ENCODE results near the gene ACKR3. TPM values are rescaled to one million over a fixed set of nuclear protein-coding genes. Genes with fewer than 3 reads are reported as not detected.

Gene ACKR3
- total RNA-seq, 2 experiments from 2014 or later, result 1.3 to 1.5 TPM

- no peak for DNase-seq
- no peak overlapping the region for H3K27ac Mint-ChIP-seq
- no peaks in the 10 kb centered on the region for H3K36me3 Mint-ChIP-seq
- H3K4me1 Mint-ChIP-seq, result no peaks in the 10 kb centered on the region
- H3K4me3 Mint-ChIP-seq, result no peak overlapping the region
- H3K27me3 Mint-ChIP-seq, result peaks cover 15% of the 10 kb centered on the region
- H3K9me3 Mint-ChIP-seq, result no peaks in the 10 kb centered on the region
These were observed 31.9 kb downstream of the ACKR3 start for GRCh38 chr2:236601316-236602202.

GRCh38 chr2:236602678-236603077 is 33.1 kb downstream of the ACKR3 start:
- H3K27me3 Mint-ChIP-seq, result peaks cover 21% of the 10 kb centered on the region
- no peaks in the 10 kb centered on the region for H3K4me1 Mint-ChIP-seq
- DNase-seq, result no peak

GRCh38 chr2:236603361-236604015 is 33.9 kb downstream of the ACKR3 start:
- DNase-seq, result no peak
- no peaks in the 10 kb centered on the region for H3K4me1 Mint-ChIP-seq
- H3K36me3 Mint-ChIP-seq, result no peaks in the 10 kb centered on the region
- H3K4me3 Mint-ChIP-seq, result no peak overlapping the region
- H3K9me3 Mint-ChIP-seq, result no peaks in the 10 kb centered on the region
- H3K27me3 Mint-ChIP-seq, result peaks cover 21% of the 10 kb centered on the region
- H3K27ac Mint-ChIP-seq, result no peak overlapping the region

More at GRCh38 chr2:236602678-236603077, 33.1 kb downstream of the ACKR3 start:
- H3K36me3 Mint-ChIP-seq, result no peaks in the 10 kb centered on the region
- no peak overlapping the region for H3K4me3 Mint-ChIP-seq
- H3K27ac Mint-ChIP-seq, result no peak overlapping the region
- no peaks in the 10 kb centered on the region for H3K9me3 Mint-ChIP-seq

DNA sequence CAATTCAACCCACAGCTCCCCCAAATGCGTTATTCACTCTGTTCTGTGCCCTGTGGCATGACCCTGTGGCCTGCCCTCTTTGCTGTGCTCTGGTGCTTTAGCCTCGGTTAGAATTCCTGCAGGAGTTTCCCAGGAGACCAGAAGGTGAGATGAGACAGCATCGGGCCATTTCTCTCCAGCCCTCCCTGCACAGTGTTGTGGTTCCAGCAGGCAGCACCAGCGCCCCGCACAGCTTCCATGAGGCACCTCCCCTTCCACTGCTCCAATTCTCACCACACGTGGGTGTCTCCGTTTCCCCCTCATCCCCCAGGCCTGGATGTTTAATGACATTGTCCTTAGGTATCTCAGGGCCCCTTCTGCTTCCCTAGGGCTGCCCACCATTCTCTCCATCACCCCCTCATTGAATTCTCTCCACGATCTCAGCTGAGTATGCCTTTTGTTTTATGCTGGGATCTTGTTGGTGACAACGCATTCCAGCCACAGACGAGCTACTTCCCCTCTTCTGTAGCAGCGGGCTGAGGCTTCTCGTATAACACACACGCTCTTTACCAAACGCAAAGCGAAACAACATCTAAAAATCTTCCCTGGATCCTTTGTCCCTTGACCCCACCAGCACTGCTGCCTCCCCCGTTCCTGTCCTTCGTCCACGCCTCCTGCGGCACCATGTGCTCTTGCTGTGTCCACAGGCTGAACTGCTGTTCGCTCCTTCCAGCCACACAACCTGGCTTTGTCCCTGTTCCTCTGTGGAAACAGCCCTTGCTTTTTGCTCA is 35.1 kb downstream of the ACKR3 start:
- Mint-ChIP-seq H3K4me1 (no peaks in the 10 kb centered on the region), H3K4me3 (no peak overlapping the region), H3K27ac (peak overlapping the region; percentile 47), H3K27me3 (peaks cover 21% of the 10 kb centered on the region), H3K36me3 (no peaks in the 10 kb centered on the region), H3K9me3 (no peaks in the 10 kb centered on the region)
- no peak for DNase-seq

GRCh38 chr2:236605345-236605734 is 35.7 kb downstream of the ACKR3 start:
- Mint-ChIP-seq H3K4me3 (no peak overlapping the region), H3K9me3 (no peaks in the 10 kb centered on the region), H3K27me3 (peaks cover 21% of the 10 kb centered on the region), H3K27ac (no peak overlapping the region), H3K36me3 (no peaks in the 10 kb centered on the region), H3K4me1 (no peaks in the 10 kb centered on the region)
- DNase-seq, result no peak

DNA sequence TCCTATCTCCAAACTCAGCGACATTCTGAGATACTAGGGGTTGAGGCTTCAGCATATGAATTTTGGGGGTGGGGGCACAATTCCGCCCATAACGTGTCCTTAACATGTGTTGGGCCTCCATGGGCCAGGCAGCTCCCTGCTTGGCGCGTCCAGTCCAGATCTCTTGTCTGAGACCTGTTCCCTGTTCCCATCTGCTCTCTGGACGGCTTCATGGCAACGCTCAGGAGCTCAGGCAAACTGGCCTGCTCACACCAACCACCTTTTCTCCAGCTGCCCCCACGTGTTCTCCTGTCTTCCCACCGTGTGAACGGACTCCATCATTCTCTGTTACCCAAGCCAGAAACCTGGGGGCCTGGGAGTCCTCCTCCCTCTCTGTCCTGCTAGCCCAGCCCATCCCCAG is 36.4 kb downstream of the ACKR3 start:
- H3K27me3 Mint-ChIP-seq, result peaks cover 21% of the 10 kb centered on the region
- H3K9me3 Mint-ChIP-seq, result no peaks in the 10 kb centered on the region
- H3K4me3 Mint-ChIP-seq, result no peak overlapping the region
- DNase-seq, result no peak
- no peak overlapping the region for H3K27ac Mint-ChIP-seq
- H3K4me1 Mint-ChIP-seq, result no peaks in the 10 kb centered on the region
- H3K36me3 Mint-ChIP-seq, result no peaks in the 10 kb centered on the region

GRCh38 chr2:236607471-236608187 is 38.0 kb downstream of the ACKR3 start:
- Mint-ChIP-seq H3K27ac (no peak overlapping the region), H3K4me1 (no peaks in the 10 kb centered on the region), H3K27me3 (peaks cover 21% of the 10 kb centered on the region), H3K4me3 (no peak overlapping the region), H3K9me3 (no peaks in the 10 kb centered on the region), H3K36me3 (no peaks in the 10 kb centered on the region)
- DNase-seq, result no peak

DNA sequence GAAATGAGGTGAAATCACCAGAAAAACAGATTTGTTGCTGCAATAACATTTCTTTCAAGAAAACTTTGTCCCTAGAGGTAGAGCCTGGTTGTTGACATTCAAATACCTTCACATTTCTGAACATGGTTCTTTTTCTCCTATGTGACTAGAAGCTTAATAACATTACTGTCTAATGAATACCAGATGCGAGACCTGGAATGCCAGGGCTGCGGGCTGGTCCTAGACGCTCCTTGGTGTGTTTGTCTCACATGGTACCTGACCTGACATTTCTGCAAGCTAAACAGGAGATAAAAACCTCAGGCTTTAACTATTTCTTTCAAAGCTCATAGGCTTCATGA is 38.5 kb downstream of the ACKR3 start:
- H3K27ac Mint-ChIP-seq, result no peak overlapping the region
- no peaks in the 10 kb centered on the region for H3K4me1 Mint-ChIP-seq
- no peaks in the 10 kb centered on the region for H3K9me3 Mint-ChIP-seq

GRCh38 chr2:236608710-236609109 is 39.1 kb downstream of the ACKR3 start:
- Mint-ChIP-seq H3K27me3 (peaks cover 21% of the 10 kb centered on the region), H3K4me1 (no peaks in the 10 kb centered on the region), H3K27ac (no peak overlapping the region), H3K4me3 (no peak overlapping the region), H3K9me3 (no peaks in the 10 kb centered on the region), H3K36me3 (no peaks in the 10 kb centered on the region)
- DNase-seq, result no peak

More for the DNA sequence above, 38.5 kb downstream of the ACKR3 start:
- H3K36me3 Mint-ChIP-seq, result no peaks in the 10 kb centered on the region
- DNase-seq, result no peak
- peaks cover 21% of the 10 kb centered on the region for H3K27me3 Mint-ChIP-seq
- no peak overlapping the region for H3K4me3 Mint-ChIP-seq

DNA sequence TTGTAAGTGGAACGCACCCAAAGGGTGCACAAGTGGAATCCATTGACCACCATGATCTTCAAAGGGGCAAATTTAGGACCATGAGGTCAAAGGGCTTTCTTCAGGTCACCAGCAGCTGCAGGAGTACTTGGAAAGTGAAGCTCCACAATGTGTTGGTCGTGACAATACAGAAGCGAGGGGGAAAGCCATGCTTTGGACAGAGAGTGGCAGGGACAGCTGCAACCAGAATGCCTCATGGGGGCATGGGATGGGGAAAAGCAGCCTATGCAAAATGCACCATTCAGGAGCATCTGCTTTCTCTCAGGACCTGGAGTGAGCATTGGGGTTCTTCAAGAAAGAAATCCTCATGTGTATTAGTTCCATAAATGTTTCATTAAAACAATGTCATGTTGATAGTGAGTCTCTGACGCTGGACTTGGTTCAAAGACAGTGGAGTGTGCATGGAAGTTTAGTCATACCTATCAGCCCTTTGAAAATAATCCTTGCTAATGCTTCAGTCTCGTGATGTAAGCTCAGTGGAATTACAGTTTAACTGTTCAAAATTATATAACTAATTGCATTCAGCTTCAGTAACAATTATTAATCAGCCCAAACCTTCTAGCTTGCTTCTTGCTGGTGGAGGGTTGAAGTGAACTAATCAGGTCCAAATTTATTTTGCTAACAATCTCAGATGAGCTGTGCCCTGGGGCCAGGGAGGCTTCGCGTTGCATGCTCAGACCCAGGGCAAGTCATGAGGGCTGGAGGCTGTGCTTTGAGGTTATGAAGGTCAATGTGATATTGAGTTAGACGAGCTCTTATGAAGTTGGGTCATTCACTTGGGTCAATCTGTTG is 41.6 kb downstream of the ACKR3 start:
- Mint-ChIP-seq H3K27me3 (peaks cover 9% of the 10 kb centered on the region), H3K9me3 (no peaks in the 10 kb centered on the region), H3K4me3 (no peak overlapping the region), H3K27ac (no peak overlapping the region), H3K4me1 (no peaks in the 10 kb centered on the region), H3K36me3 (no peaks in the 10 kb centered on the region)
- no peak for DNase-seq

DNA sequence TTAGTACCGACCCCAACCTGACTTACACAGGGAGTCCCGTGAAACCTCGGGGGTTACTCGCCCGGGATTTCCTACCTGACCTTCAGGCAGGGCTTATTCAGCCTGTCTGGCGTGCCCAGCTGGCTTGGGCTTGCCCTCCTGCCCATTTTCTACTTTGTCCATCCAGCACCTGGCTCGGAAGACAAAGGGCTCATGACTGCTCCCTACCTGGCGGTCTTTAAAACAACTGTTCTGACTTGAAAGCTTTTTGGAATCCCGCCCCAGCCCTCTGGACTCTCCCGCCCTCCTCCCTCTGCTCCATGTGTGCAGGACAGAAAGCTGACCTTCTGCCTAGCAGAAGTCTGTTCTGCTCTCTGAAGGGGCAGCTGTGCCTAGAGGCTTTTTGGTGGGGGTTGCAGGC is 43.1 kb downstream of the ACKR3 start:
- H3K4me1 Mint-ChIP-seq, result no peaks in the 10 kb centered on the region
- no peak overlapping the region for H3K27ac Mint-ChIP-seq
- no peak for DNase-seq
- no peaks in the 10 kb centered on the region for H3K9me3 Mint-ChIP-seq
- H3K27me3 Mint-ChIP-seq, result no peaks in the 10 kb centered on the region
- H3K36me3 Mint-ChIP-seq, result no peaks in the 10 kb centered on the region
- no peak overlapping the region for H3K4me3 Mint-ChIP-seq

DNA sequence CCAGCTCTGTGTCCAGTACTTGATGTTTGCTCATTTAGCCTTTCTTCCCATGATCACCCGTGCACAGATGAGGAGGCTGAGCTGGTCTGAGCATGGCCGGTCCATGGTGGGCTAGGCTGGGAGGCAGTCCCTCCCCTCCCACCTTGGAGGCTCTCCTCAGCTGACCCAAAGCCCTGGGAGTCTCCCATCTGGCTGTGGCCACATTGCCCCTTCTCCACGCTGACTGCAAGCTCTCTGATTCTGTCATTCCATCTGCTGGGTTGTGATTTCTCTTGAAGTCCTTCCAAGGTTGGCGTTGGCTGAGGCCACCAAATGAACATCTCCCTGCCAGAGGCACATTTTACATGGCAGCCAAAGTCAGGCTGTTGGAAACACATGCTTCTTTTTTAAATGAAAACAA is 44.0 kb downstream of the ACKR3 start:
- no peaks in the 10 kb centered on the region for H3K36me3 Mint-ChIP-seq
- H3K4me1 Mint-ChIP-seq, result no peaks in the 10 kb centered on the region
- DNase-seq, result no peak

GRCh38 chr2:236614551-236614950 is 44.9 kb downstream of the ACKR3 start:
- Mint-ChIP-seq H3K27ac (no peak overlapping the region), H3K9me3 (no peaks in the 10 kb centered on the region), H3K4me3 (no peak overlapping the region), H3K4me1 (no peaks in the 10 kb centered on the region), H3K27me3 (no peaks in the 10 kb centered on the region), H3K36me3 (no peaks in the 10 kb centered on the region)
- no peak for DNase-seq

More for the DNA sequence above, 44.0 kb downstream of the ACKR3 start:
- Mint-ChIP-seq H3K4me3 (no peak overlapping the region), H3K27me3 (no peaks in the 10 kb centered on the region), H3K9me3 (no peaks in the 10 kb centered on the region), H3K27ac (no peak overlapping the region)

- no peaks in the 10 kb centered on the region for H3K9me3 Mint-ChIP-seq
- H3K27ac Mint-ChIP-seq, result no peak overlapping the region
- H3K4me1 Mint-ChIP-seq, result peaks cover 9% of the 10 kb centered on the region
- H3K36me3 Mint-ChIP-seq, result no peaks in the 10 kb centered on the region
- no peak for DNase-seq
- no peak overlapping the region for H3K4me3 Mint-ChIP-seq
- H3K27me3 Mint-ChIP-seq, result no peaks in the 10 kb centered on the region
These were observed 46.4 kb downstream of the ACKR3 start for GRCh38 chr2:236616031-236616430.

Measured in activated naive CD8-positive, alpha-beta T cell treated with anti-CD3 and anti-CD28 coated beads for 36 hours (primary cell).